Measurements from ENCODE around the gene HSH2D.
A peak's percentile ranks its signal among the peaks of the same experiment; 100 is the strongest.

HSH2D gene

GRCh38 chr19:16198370-16198651 is 54.8 kb downstream of the HSH2D start:
- H3K4me3 ChIP-seq (ENCODE audit: control insufficient read depth, low read depth, low read length) = peak overlapping the region; percentile 94
- DNase-seq (ENCODE audit: low read depth) = no peak
- no peak for TF ChIP-seq CTCF (conservative IDR thresholded peaks at IDR 0.05; ENCODE audit: control insufficient read depth, insufficient read depth, low read depth, low read length)

- peak overlapping the region; percentile 94 for H3K4me3 ChIP-seq (ENCODE audit: control insufficient read depth, low read depth, low read length)
- no peak for DNase-seq (ENCODE audit: low read depth)
- TF ChIP-seq CTCF (conservative IDR thresholded peaks at IDR 0.05; ENCODE audit: control insufficient read depth, insufficient read depth, low read depth, low read length) = no peak
Observed at GRCh38 chr19:16199275-16199932, 55.9 kb downstream of the HSH2D start.

- peak overlapping the region; percentile 12 for H3K4me3 ChIP-seq (ENCODE audit: control insufficient read depth, low read depth, low read length)
Observed at GRCh38 chr19:16200038-16201010, 56.8 kb downstream of the HSH2D start.

GRCh38 chr19:16201011-16201391 is 57.5 kb downstream of the HSH2D start:
- no peak overlapping the region for H3K4me3 ChIP-seq (ENCODE audit: control insufficient read depth, low read depth, low read length)
- no peak for TF ChIP-seq CTCF (conservative IDR thresholded peaks at IDR 0.05; ENCODE audit: control insufficient read depth, insufficient read depth, low read depth, low read length)
- DNase-seq (ENCODE audit: low read depth) = no peak

More at GRCh38 chr19:16200038-16201010, 56.8 kb downstream of the HSH2D start:
- peak; percentile 74 for DNase-seq (ENCODE audit: low read depth)
- no peak for TF ChIP-seq CTCF (conservative IDR thresholded peaks at IDR 0.05; ENCODE audit: control insufficient read depth, insufficient read depth, low read depth, low read length)

GRCh38 chr19:16202320-16203255 is 59.1 kb downstream of the HSH2D start:
- peak; percentile 18 for DNase-seq (ENCODE audit: low read depth)
- TF ChIP-seq CTCF (conservative IDR thresholded peaks at IDR 0.05; ENCODE audit: control insufficient read depth, insufficient read depth, low read depth, low read length) = no peak
- H3K4me3 ChIP-seq (ENCODE audit: control insufficient read depth, low read depth, low read length) = no peak overlapping the region

GRCh38 chr19:16203256-16204004 is 59.9 kb downstream of the HSH2D start:
- TF ChIP-seq CTCF (conservative IDR thresholded peaks at IDR 0.05; ENCODE audit: control insufficient read depth, insufficient read depth, low read depth, low read length) = no peak
- DNase-seq (ENCODE audit: low read depth) = no peak
- no peak overlapping the region for H3K4me3 ChIP-seq (ENCODE audit: control insufficient read depth, low read depth, low read length)

All from fibroblast of mammary gland (primary cell).